GM21423 (cell line): ENCODE data around the gene UBE2O.

Source experiments
- ATAC-seq: cut with Tn5 transposase; IDR thresholded peaks from one replicate; pipeline ENCODE4 v1.9.1; 2021; ENCODE audit warnings: mild to moderate bottlenecking, moderate library complexity; ENCODE audit not compliant: unreplicated experiment

UBE2O gene

GRCh38 chr17:76468634-76469010 is 15.7 kb upstream of the UBE2O start:
- no peak for ATAC-seq

- ATAC-seq, result no peak
These were observed 15.1 kb upstream of the UBE2O start for GRCh38 chr17:76467809-76468633.

GRCh38 chr17:76467366-76467765 is 14.4 kb upstream of the UBE2O start, which contains the start of gene AANAT:
Gene AANAT (plus strand): TSS chr17:76467603. CDS start chr17:76468747, 1,144 bp downstream.
- no peak for ATAC-seq

GRCh38 chr17:76466775-76467130 is 13.8 kb upstream of the UBE2O start:
- no peak for ATAC-seq

- no peak for ATAC-seq
These were observed 9.8 kb upstream of the UBE2O start for GRCh38 chr17:76462556-76463290.

- ATAC-seq, result no peak
These were observed 9.0 kb upstream of the UBE2O start for GRCh38 chr17:76461765-76462555.

- ATAC-seq, result no peak
These were observed 6.7 kb upstream of the UBE2O start for GRCh38 chr17:76459674-76460073.

GRCh38 chr17:76458580-76459490 is 5.9 kb upstream of the UBE2O start:
- no peak for ATAC-seq

- ATAC-seq, result no peak
These were observed 435 bp upstream of the UBE2O start for GRCh38 chr17:76453431-76453743.

GRCh38 chr17:76452127-76452659 is 759 bp downstream of the UBE2O start:
- no peak for ATAC-seq

GRCh38 chr17:76451506-76451905 is 1.4 kb downstream of the UBE2O start:
- no peak for ATAC-seq

GRCh38 chr17:76449126-76449525 is 3.8 kb downstream of the UBE2O start:
- no peak for ATAC-seq

- ATAC-seq, result no peak
These were observed 4.9 kb downstream of the UBE2O start for GRCh38 chr17:76447931-76448652.

- no peak for ATAC-seq
These were observed 6.3 kb downstream of the UBE2O start for GRCh38 chr17:76446449-76447231.

- ATAC-seq, result no peak
These were observed 7.1 kb downstream of the UBE2O start for GRCh38 chr17:76445697-76446448.

- no peak for ATAC-seq
These were observed 8.2 kb downstream of the UBE2O start for GRCh38 chr17:76444518-76445311.
